Lung (tissue), 12 donors: ENCODE data around the gene LRCH1. TPM values are rescaled to one million over a fixed set of nuclear protein-coding genes. Genes with fewer than 3 reads are reported as not detected.

Source experiments
- ATAC-seq: fragments of 200-7000 bp; cut with Tn5 transposase; one replicate; pipeline ENCODE4 v1.9.1; 2020; ENCODE audit warnings: moderate number of reproducible peaks; ENCODE audit not compliant: insufficient read depth, low FRiP score
- DNase-seq, 3 donors: peaks; one replicate each; pipeline ENCODE4 v3.0.0-alpha.2; 2013 to 2017
- H3K27ac ChIP-seq, 2 donors: one replicate each; pipeline ENCODE4 v1.5.1; 2013; ENCODE audit warnings: mild to moderate bottlenecking in 2 of 2, moderate library complexity in 2 of 2, control low read depth in 1 of 2, inconsistent platforms in 1 of 2, low read depth in 1 of 2, low read length in 1 of 2
- H3K27me3 ChIP-seq, 3 donors: one replicate each; pipeline ENCODE4 v1.5.1; 2013; ENCODE audit warnings: low read length in 2 of 3; ENCODE audit not compliant: control insufficient read depth in 3 of 3, insufficient read depth in 3 of 3
- H3K36me3 ChIP-seq, 4 donors: one replicate each; pipeline ENCODE4 v1.5.1; 2013; ENCODE audit warnings: low read length in 4 of 4, mild to moderate bottlenecking in 1 of 4, moderate library complexity in 1 of 4; ENCODE audit not compliant: control insufficient read depth in 4 of 4, insufficient read depth in 4 of 4
- H3K4me1 ChIP-seq, 5 donors: one replicate each; pipeline ENCODE4 v1.5.1; 2013; ENCODE audit warnings: low read length in 5 of 5, mild to moderate bottlenecking in 2 of 5, moderate library complexity in 1 of 5; ENCODE audit not compliant: control insufficient read depth in 5 of 5, insufficient read depth in 5 of 5
- H3K4me3 ChIP-seq: one replicate; pipeline ENCODE4 v1.5.1; 2013; ENCODE audit warnings: mild to moderate bottlenecking, control low read depth, moderate library complexity
- H3K9ac ChIP-seq, 2 donors: one replicate each; pipeline ENCODE4 v1.5.1; 2013; ENCODE audit warnings: low read length in 2 of 2, control low read depth in 1 of 2; ENCODE audit not compliant: insufficient read depth in 1 of 2
- H3K9me3 ChIP-seq, 4 donors: one replicate each; pipeline ENCODE4 v1.5.1; 2013; ENCODE audit warnings: low read length in 3 of 4, mild to moderate bottlenecking in 1 of 4, moderate library complexity in 1 of 4; ENCODE audit not compliant: control insufficient read depth in 4 of 4, insufficient read depth in 3 of 4
- CTCF ChIP-seq: IDR thresholded peaks from 2 replicates; pipeline ENCODE4 v1.5.1; 2012; ENCODE audit warnings: mild to moderate bottlenecking; ENCODE audit errors: control extremely low read depth, extremely low read depth
- WGBS, 2 donors: extraction: QIAGEN DNeasy Blood & Tissue Kit; methylation state at CpG; one replicate each; pipeline ENCODE4 v1.1.7; 2013; 5-methylcytosine and 5-hydroxymethylcytosine counted together
- polyA plus RNA-seq, 2 donors: library from polyadenylated mRNA; stranded (reverse); fragments of 200-250 nt; gene quantifications; one replicate each; pipeline ENCODE4 v1.2.1, GENCODE V29; 2013
- total RNA-seq, 2 donors: library from RNA; depleted of rRNA in 1 of 2; stranded (reverse); fragments of >200 nt in 1 of 2; gene quantifications; one replicate each; pipeline ENCODE4 v1.2.1, GENCODE V29; 2014 to 2021
- donor health status: control.
- donor health status: control.
- donor health status: Bipolar disorder and iron deficiency.
- donor health status: healthy.
- donor health status: DM: yes; HTN: yes; CAD: no.

LRCH1 gene
- total and polyA plus RNA-seq, 4 donors, result 3.6 to 35.4 (median 13.2) TPM

- ATAC-seq (no peak), DNase-seq (no peak)
- peak overlapping the region in 1 of 2 donors; percentile 51 for H3K27ac ChIP-seq
- no peaks in the 10 kb centered on the region for H3K36me3 ChIP-seq
- H3K9ac ChIP-seq, result no peak overlapping the region
- TF ChIP-seq CTCF, result no peak
- peaks cover 15 to 30% (median 18%) of the 10 kb centered on the region in 5 donors for H3K4me1 ChIP-seq
- no peak overlapping the region for H3K4me3 ChIP-seq
- no peaks in the 10 kb centered on the region for H3K27me3 ChIP-seq
- WGBS, 2 donors, result 74 to 75% methylated on average over 6 of the region's 6 CpGs
- H3K9me3 ChIP-seq, result no peaks in the 10 kb centered on the region
These were observed 43.5 kb downstream of the LRCH1 start for GRCh38 chr13:46596466-46596865.

- WGBS, 2 donors, result 39 to 60% methylated on average over 7 of the region's 7 CpGs
- Histone ChIP-seq H3K4me3 (no peak overlapping the region), H3K27ac (peak overlapping the region; percentile 44 to 45), H3K36me3 (no peaks in the 10 kb centered on the region), H3K9ac (no peak overlapping the region), H3K27me3 (no peaks in the 10 kb centered on the region), H3K4me1 (peaks cover 14 to 27% (median 19%) of the 10 kb centered on the region in 5 donors), H3K9me3 (no peaks in the 10 kb centered on the region)
- ATAC-seq (no peak), DNase-seq (no peak)
- TF ChIP-seq CTCF, result no peak
These were observed 45.3 kb downstream of the LRCH1 start for GRCh38 chr13:46598140-46598819.

- Histone ChIP-seq H3K4me1 (peaks cover 10 to 27% (median 17%) of the 10 kb centered on the region in 5 donors), H3K9ac (no peak overlapping the region), H3K27ac (no peak overlapping the region), H3K4me3 (no peak overlapping the region), H3K9me3 (no peaks in the 10 kb centered on the region), H3K36me3 (no peaks in the 10 kb centered on the region), H3K27me3 (no peaks in the 10 kb centered on the region)
- no peak for TF ChIP-seq CTCF
- ATAC-seq (no peak), DNase-seq (no peak)
- WGBS, 2 donors, result 50 to 66% methylated on average over 2 of the region's 2 CpGs
These were observed 45.8 kb downstream of the LRCH1 start for GRCh38 chr13:46598820-46599180.

DNA sequence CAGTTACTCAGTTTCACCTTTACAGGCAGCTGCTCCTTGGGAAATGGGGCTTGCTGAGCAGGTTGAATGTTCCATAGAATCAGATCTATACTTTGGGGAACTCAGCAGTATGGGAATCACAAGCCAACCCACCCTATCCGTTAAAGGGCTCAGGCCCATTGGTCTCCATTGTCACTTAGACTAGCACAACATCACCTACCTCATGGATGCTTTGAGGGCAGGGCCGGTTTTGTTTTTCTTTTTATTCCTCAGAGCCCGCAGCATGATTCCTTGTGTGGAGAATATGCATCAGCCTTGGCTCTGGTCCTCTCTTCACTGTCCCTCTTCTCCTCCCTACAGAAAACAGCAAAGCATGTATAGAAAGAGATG, 48.0 kb downstream of the LRCH1 start:
- TF ChIP-seq CTCF, result no peak
- Histone ChIP-seq H3K27ac (peak overlapping the region in 1 of 2 donors; percentile 45), H3K9me3 (no peaks in the 10 kb centered on the region), H3K4me3 (no peak overlapping the region), H3K9ac (no peak overlapping the region), H3K27me3 (no peaks in the 10 kb centered on the region), H3K36me3 (no peaks in the 10 kb centered on the region), H3K4me1 (peaks cover 0 to 28% (median 13%) of the 10 kb centered on the region in 5 donors)
- DNase-seq (no peak), ATAC-seq (no peak)
- WGBS, 2 donors, result 86 to 96% methylated on average over 3 of the region's 3 CpGs
